ENCODE results near the gene PHKG2.

The PHKG2 gene

GRCh38 chr16:30786115-30786935 lies 38.1 kb downstream of the PHKG2 start:
- Histone ChIP-seq H2AFZ (peak overlapping the region; percentile 63), H3K9me3 (ENCODE audit: control insufficient read depth, low read length) (no peaks in the 10 kb centered on the region), H3K4me1 (peaks cover 10% of the 10 kb centered on the region), H3K9ac (no peak overlapping the region), H3K27me3 (ENCODE audit: control insufficient read depth, insufficient read depth, low read length) (no peaks in the 10 kb centered on the region), H3K79me2 (peaks cover 2% of the 10 kb centered on the region), H3K27ac (peak overlapping the region; percentile 78), H3K4me2 (ENCODE audit: low read length) (peak overlapping the region; percentile 83), H3K36me3 (ENCODE audit: control insufficient read depth, insufficient read depth, low read length) (no peaks in the 10 kb centered on the region), H3K4me3 (ENCODE audit: low read depth, low read length) (peak overlapping the region; percentile 91)
- TF ChIP-seq CTCF (IDR thresholded peaks at IDR 0.05) = no peak

- H3K4me3 ChIP-seq (ENCODE audit: low read depth, low read length) = peak within 1 kb of the TSS; percentile 91
- peak within 1 kb of the TSS; percentile 78 for H3K27ac ChIP-seq
- no peaks in the 10 kb centered on the region for H3K36me3 ChIP-seq (ENCODE audit: control insufficient read depth, insufficient read depth, low read length)
- H3K4me1 ChIP-seq = peaks cover 10% of the 10 kb centered on the region
- H3K4me2 ChIP-seq (ENCODE audit: low read length) = peak within 1 kb of the TSS; percentile 98
- H3K9me3 ChIP-seq (ENCODE audit: control insufficient read depth, low read length) = no peaks in the 10 kb centered on the region
- H2AFZ ChIP-seq = peak within 1 kb of the TSS; percentile 94
- peaks cover 2% of the 10 kb centered on the region for H3K79me2 ChIP-seq
- H3K27me3 ChIP-seq (ENCODE audit: control insufficient read depth, insufficient read depth, low read length) = no peaks in the 10 kb centered on the region
- peak within 1 kb of the TSS; percentile 62 for H3K9ac ChIP-seq
- no peak for TF ChIP-seq CTCF (IDR thresholded peaks at IDR 0.05)
Observed at GRCh38 chr16:30786936-30787612, 38.8 kb downstream of the PHKG2 start, which contains the start of gene ZNF629. TSS of gene ZNF629 (minus strand) at chr16:30787205. CDS start at chr16:30784482, 2,723 bp downstream.

- Histone ChIP-seq H3K4me2 (ENCODE audit: low read length) (peak overlapping the region; percentile 98), H3K4me1 (peaks cover 10% of the 10 kb centered on the region), H3K27me3 (ENCODE audit: control insufficient read depth, insufficient read depth, low read length) (no peaks in the 10 kb centered on the region), H3K9ac (peak overlapping the region; percentile 62), H3K36me3 (ENCODE audit: control insufficient read depth, insufficient read depth, low read length) (no peaks in the 10 kb centered on the region), H3K27ac (peak overlapping the region; percentile 78), H3K4me3 (ENCODE audit: low read depth, low read length) (peak overlapping the region; percentile 91), H2AFZ (peak overlapping the region; percentile 94), H3K9me3 (ENCODE audit: control insufficient read depth, low read length) (no peaks in the 10 kb centered on the region), H3K79me2 (peaks cover 2% of the 10 kb centered on the region)
- TF ChIP-seq CTCF (IDR thresholded peaks at IDR 0.05) = no peak
Observed at GRCh38 chr16:30787613-30788378, 39.6 kb downstream of the PHKG2 start.

- Histone ChIP-seq H3K36me3 (ENCODE audit: control insufficient read depth, insufficient read depth, low read length) (no peaks in the 10 kb centered on the region), H3K4me3 (ENCODE audit: low read depth, low read length) (no peak overlapping the region)
Observed at GRCh38 chr16:30793508-30794069, 45.4 kb downstream of the PHKG2 start.

More at GRCh38 chr16:30793508-30794069, 45.4 kb downstream of the PHKG2 start:
- H3K4me2 ChIP-seq (ENCODE audit: low read length) = no peak overlapping the region
- H3K9ac ChIP-seq = no peak overlapping the region
- no peaks in the 10 kb centered on the region for H3K9me3 ChIP-seq (ENCODE audit: control insufficient read depth, low read length)
- H3K79me2 ChIP-seq = no peaks in the 10 kb centered on the region
- no peaks in the 10 kb centered on the region for H3K27me3 ChIP-seq (ENCODE audit: control insufficient read depth, insufficient read depth, low read length)
- TF ChIP-seq CTCF (IDR thresholded peaks at IDR 0.05) = no peak
- no peak overlapping the region for H3K27ac ChIP-seq
- no peaks in the 10 kb centered on the region for H3K4me1 ChIP-seq
- no peak overlapping the region for H2AFZ ChIP-seq
